Sigmoid colon (tissue), 7 donors: ENCODE results near the gene OR2AE1. TPM values are rescaled to one million over a fixed set of nuclear protein-coding genes. Genes with fewer than 3 reads are reported as not detected.

Experiments used
- DNase-seq: peaks from one replicate; pipeline ENCODE4 v3.0.0-alpha.2; 2019
- H3K27ac ChIP-seq, 4 donors: fragments of 200-600 bp; sonication (generic); one replicate each; pipeline ENCODE4 v1.5.1; 2016 to 2019; ENCODE audit warnings: mild to moderate bottlenecking in 1 of 4
- H3K27me3 ChIP-seq, 3 donors: fragments of 200-600 bp; sonication (generic); one replicate each; pipeline ENCODE4 v1.5.1; 2019; ENCODE audit warnings: mild to moderate bottlenecking in 1 of 3
- H3K36me3 ChIP-seq, 4 donors: fragments of 200-600 bp; sonication (generic); one replicate each; pipeline ENCODE4 v1.5.1; 2016 to 2019
- H3K4me1 ChIP-seq, 4 donors: fragments of 200-600 bp; sonication (generic); one replicate each; pipeline ENCODE4 v1.5.1; 2017 to 2019
- H3K4me3 ChIP-seq, 4 donors: fragments of 200-600 bp; sonication (generic); one replicate each; pipeline ENCODE4 v1.5.1; 2017 to 2019; ENCODE audit warnings: mild to moderate bottlenecking in 2 of 4, moderate library complexity in 1 of 4
- H3K9me3 ChIP-seq, 4 donors: fragments of 200-600 bp in 3 of 4; sonication (generic) in 3 of 4; one replicate each; pipeline versions ENCODE4 v1.5.1 to v1.6.1; 2013 to 2019
- EP300 ChIP-seq, 4 donors: sonication (generic); formaldehyde crosslinking; IDR thresholded peaks; one replicate each; pipeline ENCODE4 v1.6.1; 2017; ENCODE audit warnings: antibody characterized with exemption in 4 of 4
- POLR2A ChIP-seq, 2 donors: fragments of 450-650 bp; IDR thresholded peaks; one replicate each; pipeline ENCODE4 v1.6.1; 2016; ENCODE audit warnings: antibody characterized with exemption in 2 of 2, mild to moderate bottlenecking in 2 of 2, moderate library complexity in 2 of 2
- POLR2AphosphoS5 ChIP-seq, 4 donors: sonication (generic); formaldehyde crosslinking; IDR thresholded peaks; one replicate each; pipeline ENCODE4 v1.6.1; 2017; ENCODE audit warnings: antibody characterized with exemption in 4 of 4
- WGBS, 2 donors: extraction: QIAGEN DNeasy Blood & Tissue Kit; methylation state at CpG; one replicate each; pipeline ENCODE4 v1.1.7; 2013; 5-methylcytosine and 5-hydroxymethylcytosine counted together
- intact Hi-C: fragments of 100-400 bp; cut with DNase I; formaldehyde crosslinking; loops from one replicate; pipeline ENCODE4 v1.15.1; 2023
- polyA plus RNA-seq, 3 donors: library from polyadenylated mRNA; stranded (reverse); fragments of 200-250 nt; gene quantifications; one replicate each; pipeline ENCODE4 v1.2.3, GENCODE V29; 2013
- small RNA-seq, 3 donors: library from RNA; depleted of rRNA; stranded (forward); fragments of <200 nt; gene quantifications; one replicate each; pipeline ENCODE3, GENCODE V24; 2016
- total RNA-seq, 4 donors: library from RNA; depleted of rRNA; stranded (reverse); fragments of >200 nt; gene quantifications; one replicate each; pipeline ENCODE4 v1.1.0, GENCODE V29; 2016
- TF ChIP-seq, protein P1 (sequence below), 4 experiments: fragments of 450-650 bp in 3 of 4; fragments of 200-600 bp in 1 of 4; IDR thresholded peaks; one replicate each; pipeline ENCODE4 v1.5.1; 2016 to 2019; ENCODE audit warnings: antibody characterized with exemption in 4 of 4, mild to moderate bottlenecking in 3 of 4, moderate library complexity in 2 of 4
- donor health status: healthy with polysubstance abuse.
- donor health status: Bipolar disorder and iron deficiency.
- donor health status: healthy.

Gene OR2AE1
- total and polyA plus RNA-seq, 7 donors: 0.06 TPM; not detected in 6

DNA sequence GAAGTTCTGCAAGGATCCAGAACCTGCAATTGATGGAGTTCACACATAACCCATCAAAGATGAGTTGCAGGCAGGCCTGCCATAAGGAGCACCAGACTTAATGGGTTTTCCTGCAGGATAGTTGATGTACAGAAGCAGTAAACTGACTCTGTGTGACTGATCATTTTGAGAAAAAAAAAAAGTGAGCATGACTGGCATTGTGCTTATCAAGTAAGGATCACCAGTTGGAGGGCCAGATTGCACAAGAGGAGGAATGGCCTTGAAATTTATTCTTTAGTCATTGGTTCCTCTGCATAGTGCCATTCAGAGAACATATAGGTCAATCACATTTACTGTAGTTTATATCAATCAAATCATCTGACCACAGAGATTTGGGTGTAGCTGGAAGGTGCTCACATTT, 45.2 kb downstream of the OR2AE1 start:
- intact Hi-C loops: no loop called here
- no peaks in the 10 kb centered on the region for H3K27me3 ChIP-seq
- no peak overlapping the region for H3K27ac ChIP-seq
- no peaks in the 10 kb centered on the region for H3K36me3 ChIP-seq
- DNase-seq: no peak
- no peaks in the 10 kb centered on the region for H3K9me3 ChIP-seq
- no peak for TF ChIP-seq EP300 (IDR thresholded peaks at IDR 0.05)
- no peak for TF ChIP-seq POLR2AphosphoS5 (IDR thresholded peaks at IDR 0.05)
- TF ChIP-seq POLR2A (IDR thresholded peaks at IDR 0.05): no peak
- TF ChIP-seq, protein P1, sequence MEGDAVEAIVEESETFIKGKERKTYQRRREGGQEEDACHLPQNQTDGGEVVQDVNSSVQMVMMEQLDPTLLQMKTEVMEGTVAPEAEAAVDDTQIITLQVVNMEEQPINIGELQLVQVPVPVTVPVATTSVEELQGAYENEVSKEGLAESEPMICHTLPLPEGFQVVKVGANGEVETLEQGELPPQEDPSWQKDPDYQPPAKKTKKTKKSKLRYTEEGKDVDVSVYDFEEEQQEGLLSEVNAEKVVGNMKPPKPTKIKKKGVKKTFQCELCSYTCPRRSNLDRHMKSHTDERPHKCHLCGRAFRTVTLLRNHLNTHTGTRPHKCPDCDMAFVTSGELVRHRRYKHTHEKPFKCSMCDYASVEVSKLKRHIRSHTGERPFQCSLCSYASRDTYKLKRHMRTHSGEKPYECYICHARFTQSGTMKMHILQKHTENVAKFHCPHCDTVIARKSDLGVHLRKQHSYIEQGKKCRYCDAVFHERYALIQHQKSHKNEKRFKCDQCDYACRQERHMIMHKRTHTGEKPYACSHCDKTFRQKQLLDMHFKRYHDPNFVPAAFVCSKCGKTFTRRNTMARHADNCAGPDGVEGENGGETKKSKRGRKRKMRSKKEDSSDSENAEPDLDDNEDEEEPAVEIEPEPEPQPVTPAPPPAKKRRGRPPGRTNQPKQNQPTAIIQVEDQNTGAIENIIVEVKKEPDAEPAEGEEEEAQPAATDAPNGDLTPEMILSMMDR (IDR thresholded peaks at IDR 0.05): no peak
- H3K4me1 ChIP-seq: no peaks in the 10 kb centered on the region
- no peak overlapping the region for H3K4me3 ChIP-seq

DNA sequence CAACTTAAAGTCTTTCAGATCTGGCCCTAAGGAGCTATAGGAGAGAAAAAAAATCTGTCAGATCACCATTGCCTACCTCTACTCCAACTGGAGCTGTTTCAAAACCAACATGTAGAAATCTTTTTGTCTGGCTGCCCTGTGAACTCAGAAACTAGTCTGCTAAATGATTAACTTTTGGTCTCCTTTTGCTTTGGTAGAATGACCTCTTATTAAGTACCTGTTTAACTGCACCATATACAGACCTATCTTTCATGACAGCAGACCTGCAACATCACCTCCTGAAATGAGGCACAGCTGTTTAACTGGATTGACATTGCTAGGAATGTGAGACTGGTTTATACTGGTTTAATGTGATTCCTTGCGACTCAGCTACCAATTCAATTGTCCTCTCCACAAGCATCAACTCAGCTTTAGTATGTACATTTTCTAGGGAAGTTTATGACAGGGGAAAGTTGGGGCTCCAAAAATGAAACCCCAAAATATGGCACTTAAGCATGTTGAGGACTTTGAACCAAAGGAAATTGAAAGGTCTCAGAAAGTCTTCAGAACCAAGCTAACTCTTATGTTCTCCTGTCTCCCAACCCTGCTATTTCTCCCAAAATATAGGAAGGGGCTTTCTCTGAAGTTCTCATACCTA, 47.2 kb downstream of the OR2AE1 start:
- intact Hi-C loops: no loop called here
- TF ChIP-seq EP300 (IDR thresholded peaks at IDR 0.05): no peak
- TF ChIP-seq POLR2A (IDR thresholded peaks at IDR 0.05): no peak
- TF ChIP-seq, protein P1 (IDR thresholded peaks at IDR 0.05): no peak
- TF ChIP-seq POLR2AphosphoS5 (IDR thresholded peaks at IDR 0.05): no peak
- no peak for DNase-seq
- Histone ChIP-seq H3K9me3 (no peaks in the 10 kb centered on the region), H3K27me3 (no peaks in the 10 kb centered on the region), H3K4me3 (no peak overlapping the region), H3K4me1 (no peaks in the 10 kb centered on the region), H3K36me3 (no peaks in the 10 kb centered on the region), H3K27ac (no peak overlapping the region)
- WGBS, 2 donors: 18 to 76% methylated on average over 1 of the region's 1 CpG

DNA sequence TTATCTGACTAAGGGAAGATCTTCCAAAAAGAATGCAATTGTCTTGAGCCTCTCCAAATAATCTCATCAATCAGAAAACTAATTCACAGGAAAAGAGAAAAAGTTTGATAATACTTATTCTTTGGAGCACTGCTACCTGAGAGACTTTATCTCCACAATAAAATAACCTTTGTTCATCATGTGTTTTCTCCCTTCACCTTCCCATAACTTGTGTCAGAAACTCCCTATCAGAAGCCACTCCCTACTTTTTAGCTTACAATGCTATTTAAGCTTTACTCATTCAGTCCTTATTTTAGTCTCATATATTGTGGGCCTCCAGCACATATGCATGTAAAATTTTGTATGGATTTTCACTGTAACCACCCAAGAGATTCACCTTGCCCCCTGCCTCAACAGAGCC, 48.0 kb downstream of the OR2AE1 start:
- no peaks in the 10 kb centered on the region for H3K36me3 ChIP-seq
- H3K4me1 ChIP-seq: no peaks in the 10 kb centered on the region
- intact Hi-C loops: no loop called here
- no peak overlapping the region for H3K4me3 ChIP-seq
- H3K27ac ChIP-seq: no peak overlapping the region
- DNase-seq: no peak
- no peaks in the 10 kb centered on the region for H3K27me3 ChIP-seq
- no peaks in the 10 kb centered on the region for H3K9me3 ChIP-seq
- TF ChIP-seq EP300 (IDR thresholded peaks at IDR 0.05): no peak
- TF ChIP-seq POLR2A (IDR thresholded peaks at IDR 0.05): no peak
- TF ChIP-seq POLR2AphosphoS5 (IDR thresholded peaks at IDR 0.05): no peak
- TF ChIP-seq, protein P1 (IDR thresholded peaks at IDR 0.05): no peak

DNA sequence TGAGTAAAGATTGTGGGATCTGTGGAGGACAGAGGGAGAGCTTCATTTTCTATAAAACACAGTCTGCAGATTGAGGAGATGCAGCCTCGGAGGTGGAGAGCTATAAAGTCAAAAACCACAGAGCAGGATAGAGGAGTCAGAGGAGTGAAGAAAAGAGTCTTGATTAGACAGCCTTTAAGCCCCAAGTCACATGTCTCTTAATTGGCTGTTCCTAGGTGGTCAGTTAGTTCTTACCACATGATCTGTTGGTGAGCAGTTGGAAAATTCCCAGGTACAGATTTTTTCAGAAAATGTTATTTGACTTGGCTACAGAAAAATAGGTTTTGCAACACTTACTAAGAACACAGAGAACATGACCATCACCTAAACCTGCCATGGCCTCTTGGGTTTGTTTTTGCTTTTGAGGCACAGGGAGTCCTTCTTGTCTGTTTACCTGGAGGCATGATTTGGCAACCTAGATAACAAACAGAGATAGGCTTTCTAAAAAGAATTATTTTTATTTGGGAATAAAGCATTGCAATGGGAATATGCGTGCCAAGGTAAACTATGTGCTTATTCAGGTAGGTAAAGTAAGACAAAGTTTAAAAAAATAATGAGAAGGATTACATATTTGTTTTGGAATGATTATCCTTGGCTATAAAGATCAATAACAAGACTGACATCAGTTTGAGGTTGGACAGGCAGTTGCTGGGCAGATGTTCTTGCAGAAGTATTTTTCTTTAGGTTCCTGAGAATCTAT, 49.6 kb downstream of the OR2AE1 start:
- Histone ChIP-seq H3K4me1 (no peaks in the 10 kb centered on the region), H3K27me3 (no peaks in the 10 kb centered on the region), H3K27ac (no peak overlapping the region), H3K4me3 (no peak overlapping the region), H3K9me3 (no peaks in the 10 kb centered on the region), H3K36me3 (no peaks in the 10 kb centered on the region)
- WGBS, 2 donors: 48 to 78% methylated on average over 2 of the region's 2 CpGs
- no peak for TF ChIP-seq POLR2A (IDR thresholded peaks at IDR 0.05)
- TF ChIP-seq, protein P1 (IDR thresholded peaks at IDR 0.05): no peak
- TF ChIP-seq POLR2AphosphoS5 (IDR thresholded peaks at IDR 0.05): no peak
- no peak for TF ChIP-seq EP300 (IDR thresholded peaks at IDR 0.05)
- no peak for DNase-seq
- intact Hi-C loops: no loop called here

Small RNA genes within 50 kb of the gene (small RNA-seq; reads per million reads assigned to genes)
- gene AC011904.1 (0 reads per million in 3 donors), gene CYP3A52P (0 reads per million in 3 donors)

Other genes starting within 250 kb of the OR2AE1 start
- 1 to 10 TPM in 3 of 4 donors, under 1 TPM in 1; 0.54 to 7.5 (median 3.4) TPM for gene CYP3A5, start 197.0 kb downstream of the OR2AE1 start, total RNA-seq
- 10 to 100 TPM; 13.2 to 36.1 (median 13.6) TPM for gene CYP3A5, start 197.0 kb downstream of the OR2AE1 start, polyA plus RNA-seq
- under 1 TPM in 2 of 4 donors, not detected in 2; 0.33 to 0.36 TPM for gene CYP3A7, start 141.8 kb downstream of the OR2AE1 start, total RNA-seq
- gene CYP3A7, start 141.8 kb downstream of the OR2AE1 start, polyA plus RNA-seq: under 1 TPM in 2 of 3 donors, not detected in 1; 0.10 to 0.46 TPM
- not detected for gene CYP3A4, start 92.8 kb downstream of the OR2AE1 start, total RNA-seq
- 1 to 10 TPM in 1 of 3 donors, under 1 TPM in 2; 0.25 to 3.6 (median 0.69) TPM for gene CYP3A4, start 92.8 kb downstream of the OR2AE1 start, polyA plus RNA-seq
- 1 to 10 TPM in 1 of 4 donors, not detected in 3; 1.4 TPM for gene CYP3A43, start 49.0 kb downstream of the OR2AE1 start, total RNA-seq
- gene CYP3A43, start 49.0 kb downstream of the OR2AE1 start, polyA plus RNA-seq: not detected
- gene TRIM4, start 42.5 kb upstream of the OR2AE1 start, total RNA-seq: 10 to 100 TPM; 21.9 to 33.2 (median 29.6) TPM
- 10 to 100 TPM; 12.5 to 18.0 (median 17.4) TPM for gene TRIM4, start 42.5 kb upstream of the OR2AE1 start, polyA plus RNA-seq
- gene GJC3, start 52.6 kb upstream of the OR2AE1 start, total RNA-seq: under 1 TPM in 3 of 4 donors, not detected in 1; 0.33 to 0.95 (median 0.71) TPM
- under 1 TPM in 1 of 3 donors, not detected in 2; 0.31 TPM for gene GJC3, start 52.6 kb upstream of the OR2AE1 start, polyA plus RNA-seq
- gene AZGP1, start 99.0 kb upstream of the OR2AE1 start, total RNA-seq: 10 to 100 TPM in 1 of 4 donors, 1 to 10 TPM in 2, under 1 TPM in 1; 0.66 to 17.1 (median 4.1) TPM
- 10 to 100 TPM in 1 of 3 donors, 1 to 10 TPM in 2; 4.6 to 10.2 (median 7.9) TPM for gene AZGP1, start 99.0 kb upstream of the OR2AE1 start, polyA plus RNA-seq
- gene ZKSCAN1, start 138.6 kb upstream of the OR2AE1 start, total RNA-seq: 10 to 100 TPM; 27.8 to 32.7 (median 31.6) TPM
- gene ZKSCAN1, start 138.6 kb upstream of the OR2AE1 start, polyA plus RNA-seq: 10 to 100 TPM in 2 of 3 donors, 1 to 10 TPM in 1; 8.4 to 22.4 (median 11.3) TPM
- gene ZSCAN21, start 172.7 kb upstream of the OR2AE1 start, total RNA-seq: 10 to 100 TPM; 14.7 to 21.8 (median 17.4) TPM
- gene ZSCAN21, start 172.7 kb upstream of the OR2AE1 start, polyA plus RNA-seq: 1 to 10 TPM; 4.2 to 4.3 (median 4.2) TPM
- 10 to 100 TPM; 17.9 to 28.0 (median 22.6) TPM for gene ZNF3, start 204.7 kb upstream of the OR2AE1 start, total RNA-seq
- gene ZNF3, start 204.7 kb upstream of the OR2AE1 start, polyA plus RNA-seq: 10 to 100 TPM; 17.1 to 19.2 (median 18.8) TPM
- 10 to 100 TPM; 58.4 to 87.4 (median 68.4) TPM for gene COPS6, start 211.9 kb upstream of the OR2AE1 start, total RNA-seq
- gene COPS6, start 211.9 kb upstream of the OR2AE1 start, polyA plus RNA-seq: 10 to 100 TPM; 80.2 to 91.3 (median 87.1) TPM
- gene MCM7, start 224.4 kb upstream of the OR2AE1 start, total RNA-seq: 10 to 100 TPM; 30.7 to 43.6 (median 37.4) TPM
- 10 to 100 TPM; 29.6 to 99.3 (median 32.4) TPM for gene MCM7, start 224.4 kb upstream of the OR2AE1 start, polyA plus RNA-seq
- gene AP4M1, start 224.6 kb upstream of the OR2AE1 start, total RNA-seq: 10 to 100 TPM; 18.1 to 26.6 (median 20.8) TPM
- gene AP4M1, start 224.6 kb upstream of the OR2AE1 start, polyA plus RNA-seq: 10 to 100 TPM; 14.6 to 17.3 (median 16.2) TPM
- gene TAF6, start 242.3 kb upstream of the OR2AE1 start, total RNA-seq: 10 to 100 TPM; 56.6 to 87.8 (median 65.2) TPM
- 10 to 100 TPM; 18.0 to 37.8 (median 18.7) TPM for gene TAF6, start 242.3 kb upstream of the OR2AE1 start, polyA plus RNA-seq
- gene CNPY4, start 242.6 kb upstream of the OR2AE1 start, total RNA-seq: 10 to 100 TPM; 13.9 to 26.6 (median 15.5) TPM
- 10 to 100 TPM in 1 of 3 donors, 1 to 10 TPM in 2; 4.4 to 14.2 (median 5.4) TPM for gene CNPY4, start 242.6 kb upstream of the OR2AE1 start, polyA plus RNA-seq
- 1 to 10 TPM; 2.5 to 5.8 (median 4.3) TPM for gene MBLAC1, start 249.9 kb upstream of the OR2AE1 start, total RNA-seq
- gene MBLAC1, start 249.9 kb upstream of the OR2AE1 start, polyA plus RNA-seq: 1 to 10 TPM; 1.6 to 4.2 (median 2.6) TPM